Superior temporal gyrus (tissue), 1 donor: Measurements from ENCODE around the gene LYPD8.

Experiments used
- DNase-seq: peaks from one replicate; pipeline ENCODE4 v3.0.0-alpha.2; 2016; ENCODE audit errors: extremely low spot score

The LYPD8 gene

GRCh38 chr1:248699099-248699498, 56.5 kb downstream of the LYPD8 start:
- no peak for DNase-seq

GRCh38 chr1:248697907-248698306, 57.7 kb downstream of the LYPD8 start:
- DNase-seq: no peak

- DNase-seq: no peak
These were observed 58.8 kb downstream of the LYPD8 start for GRCh38 chr1:248696774-248697173.

- DNase-seq: peak; percentile 11
These were observed 59.3 kb downstream of the LYPD8 start for GRCh38 chr1:248696261-248696660.

- DNase-seq: no peak
These were observed 60.0 kb downstream of the LYPD8 start for GRCh38 chr1:248695451-248696132.

GRCh38 chr1:248691567-248692155, 63.9 kb downstream of the LYPD8 start:
- DNase-seq: no peak
